AG10803 (cell line): ENCODE data around the gene NECAB2.

Experiments used
- DNase-seq: peaks from one replicate; pipeline ENCODE4 v3.0.0; 2010; ENCODE audit warnings: low read depth
- H3K4me3 ChIP-seq: 2 replicates; pipeline ENCODE4 v1.5.1; 2011; ENCODE audit warnings: mild to moderate bottlenecking, low read length, control low read depth
- CTCF ChIP-seq: conservative IDR thresholded peaks from 2 replicates; pipeline ENCODE4 v1.5.1; 2011; ENCODE audit warnings: mild to moderate bottlenecking, low read length, control low read depth, inconsistent platforms

NECAB2 gene

GRCh38 chr16:83954577-83955016 is 13.4 kb upstream of the NECAB2 start:
- DNase-seq: peak; percentile 65
- no peak for TF ChIP-seq CTCF
- H3K4me3 ChIP-seq: no peak overlapping the region; the same call in none of the 2 replicates

- H3K4me3 ChIP-seq: no peak overlapping the region
- no peak for TF ChIP-seq CTCF
Observed at GRCh38 chr16:83955218-83956130, 12.6 kb upstream of the NECAB2 start.

GRCh38 chr16:83956336-83957289 is 11.4 kb upstream of the NECAB2 start:
- peak; percentile 76 for TF ChIP-seq CTCF
- H3K4me3 ChIP-seq: no peak overlapping the region
- peak; percentile 69 for DNase-seq

More at GRCh38 chr16:83955218-83956130, 12.6 kb upstream of the NECAB2 start:
- DNase-seq: peak; percentile 60

GRCh38 chr16:83957296-83957855 is 10.7 kb upstream of the NECAB2 start:
- H3K4me3 ChIP-seq: no peak overlapping the region
- no peak for DNase-seq
- TF ChIP-seq CTCF: no peak

- H3K4me3 ChIP-seq: no peak overlapping the region
- no peak for DNase-seq
- no peak for TF ChIP-seq CTCF
Observed at GRCh38 chr16:83958137-83958845, 9.8 kb upstream of the NECAB2 start.

GRCh38 chr16:83958846-83959565 is 9.0 kb upstream of the NECAB2 start:
- H3K4me3 ChIP-seq: no peak overlapping the region
- DNase-seq: no peak
- no peak for TF ChIP-seq CTCF
